Kidney (tissue), 14 donors: ENCODE measurements around the gene ATP6V1D. TPM values are rescaled to one million over a fixed set of nuclear protein-coding genes. Genes with fewer than 3 reads are reported as not detected.

Experiments used
- DNase-seq, 5 donors: peaks; one replicate each; pipeline ENCODE4 v3.0.0-alpha.2; 2013 to 2020
- FAIRE-seq: peaks from 2 replicates; lab custom pipeline; 2012; peaks lifted over from hg19 to GRCh38; lab: Jason Lieb, UNC
- H3K27ac ChIP-seq, 2 donors: one replicate each; pipeline ENCODE4 v1.7.0; 2013; ENCODE audit warnings: low read depth in 2 of 2, low read length in 2 of 2, inconsistent platforms in 1 of 2
- H3K27me3 ChIP-seq: one replicate; pipeline ENCODE4 v1.7.1; 2013; ENCODE audit warnings: low read length, inconsistent platforms; ENCODE audit not compliant: control insufficient read depth, insufficient read depth
- H3K36me3 ChIP-seq, 3 donors: one replicate each; pipeline versions ENCODE4 v1.7.0 to v1.7.1; 2013; ENCODE audit warnings: low read length in 3 of 3, control low read depth in 1 of 3, inconsistent platforms in 1 of 3; ENCODE audit not compliant: insufficient read depth in 3 of 3, control insufficient read depth in 2 of 3
- H3K4me1 ChIP-seq, 3 donors: one replicate each; pipeline versions ENCODE4 v1.7.0 to v1.7.1; 2013; ENCODE audit warnings: low read length in 3 of 3, inconsistent platforms in 1 of 3, low read depth in 1 of 3; ENCODE audit not compliant: control insufficient read depth in 2 of 3, insufficient read depth in 2 of 3
- H3K4me3 ChIP-seq, 3 donors: one replicate each; pipeline versions ENCODE4 v1.7.0 to v1.8.1; 2013; ENCODE audit warnings: low read length in 3 of 3, control low read depth in 1 of 3, inconsistent platforms in 1 of 3
- H3K9ac ChIP-seq, 3 donors: one replicate each; pipeline versions ENCODE4 v1.7.0 to v1.7.1; 2013; ENCODE audit warnings: low read length in 3 of 3, control low read depth in 1 of 3, inconsistent platforms in 1 of 3
- H3K9me3 ChIP-seq, 3 donors: one replicate each; pipeline versions ENCODE4 v1.7.0 to v1.7.1; 2013; ENCODE audit warnings: low read length in 3 of 3, control low read depth in 1 of 3, inconsistent platforms in 1 of 3; ENCODE audit not compliant: control insufficient read depth in 2 of 3, insufficient read depth in 1 of 3
- CTCF ChIP-seq: IDR thresholded peaks from 3 replicates; pipeline ENCODE4 v1.5.1; 2012; ENCODE audit warnings: mild to moderate bottlenecking, moderate library complexity, borderline replicate concordance; ENCODE audit not compliant: insufficient read depth; ENCODE audit errors: extremely low read depth
- intact Hi-C: fragments of 100-400 bp; cut with DNase I; formaldehyde crosslinking; loops from one replicate; pipeline ENCODE4 v1.11.1; 2022
- polyA plus RNA-seq: library from polyadenylated mRNA; stranded (reverse); fragments of 350-450 nt; fragmentation: Illumina TruSeq; extraction: RNeasy Lipid Tissue Mini Kit (QIAGEN cat#74804); gene quantifications from one replicate; pipeline ENCODE4 v1.2.3, GENCODE V29; 2014; ENCODE audit warnings: low read depth, low replicate concordance; ENCODE audit not compliant: insufficient read depth
- total RNA-seq: library from RNA; stranded (reverse); fragmentation: NEBNext Ultra II Directional; extraction: Animal tissue kit (Norgen Biotek cat#: 25700); gene quantifications from one replicate; pipeline ENCODE4 v1.2.1, GENCODE V29; 2021
- donor health status: control.
- donor health status: control.
- donor health status: control.
- donor health status: control.
- donor health status: control.
- donor health status: DM: yes; HTN: yes; CAD: no.
- donor health status: Normal renal cell carcinoma (clear cell type).

Gene ATP6V1D
- total and polyA plus RNA-seq, 2 donors from 2014 or later: 91.5 to 200 TPM

GRCh38 chr14:67319142-67319541 lies 40.5 kb downstream of the ATP6V1D start:
- Histone ChIP-seq H3K36me3 (peaks cover 0 to 16% (median 2%) of the 10 kb centered on the region in 3 donors), H3K27ac (no peak overlapping the region), H3K9me3 (no peaks in the 10 kb centered on the region), H3K4me1 (no peaks in the 10 kb centered on the region), H3K9ac (no peak overlapping the region), H3K27me3 (no peaks in the 10 kb centered on the region), H3K4me3 (no peak overlapping the region)
- DNase-seq (peak in 1 of 5 donors; percentile 2), FAIRE-seq (no peak)
- intact Hi-C loops: no loop called here
- no peak for TF ChIP-seq CTCF

GRCh38 chr14:67317822-67318221 lies 41.8 kb downstream of the ATP6V1D start:
- H3K27me3 ChIP-seq: no peaks in the 10 kb centered on the region
- TF ChIP-seq CTCF: no peak
- no peak overlapping the region for H3K9ac ChIP-seq
- peak in 2 of 5 donors; percentile 8 to 25 for DNase-seq
- H3K4me3 ChIP-seq: no peak overlapping the region
- H3K4me1 ChIP-seq: no peaks in the 10 kb centered on the region
- H3K36me3 ChIP-seq: peaks cover 2 to 9% (median 6%) of the 10 kb centered on the region in 3 donors
- FAIRE-seq: no peak
- no peaks in the 10 kb centered on the region for H3K9me3 ChIP-seq
- no peak overlapping the region for H3K27ac ChIP-seq
- intact Hi-C loops: no loop called here

GRCh38 chr14:67313153-67313552 lies 46.5 kb downstream of the ATP6V1D start:
- Histone ChIP-seq H3K4me3 (no peak overlapping the region), H3K9ac (no peak overlapping the region), H3K9me3 (no peaks in the 10 kb centered on the region), H3K4me1 (peaks cover 0 to 8% (median 0%) of the 10 kb centered on the region in 3 donors), H3K27me3 (no peaks in the 10 kb centered on the region), H3K27ac (no peak overlapping the region), H3K36me3 (peaks cover 0 to 6% (median 2%) of the 10 kb centered on the region in 3 donors)
- intact Hi-C loops: no loop called here
- TF ChIP-seq CTCF: no peak
- FAIRE-seq (no peak), DNase-seq (no peak)

GRCh38 chr14:67311868-67312267 lies 47.7 kb downstream of the ATP6V1D start:
- no peak for TF ChIP-seq CTCF
- no peak overlapping the region for H3K4me3 ChIP-seq
- intact Hi-C loops: no loop called here
- FAIRE-seq: no peak
- H3K27ac ChIP-seq: no peak overlapping the region
- no peak for DNase-seq
- peaks cover 2 to 4% (median 4%) of the 10 kb centered on the region in 3 donors for H3K36me3 ChIP-seq
- H3K27me3 ChIP-seq: no peaks in the 10 kb centered on the region
- H3K9ac ChIP-seq: no peak overlapping the region
- no peaks in the 10 kb centered on the region for H3K9me3 ChIP-seq
- peaks cover 0 to 8% (median 0%) of the 10 kb centered on the region in 3 donors for H3K4me1 ChIP-seq
